Measurements from ENCODE around the gene CDC42EP2. TPM values are rescaled to one million over a fixed set of nuclear protein-coding genes. Genes with fewer than 3 reads are reported as not detected.
A peak's percentile ranks its signal among the peaks of the same experiment; 100 is the strongest.

CDC42EP2 gene
- total and polyA plus RNA-seq, 2 donors from 2014 or later, result 13.7 to 19.4 TPM

GRCh38 chr11:65295571-65296341 lies 18.9 kb upstream of the CDC42EP2 start:
- TF ChIP-seq, protein P1, sequence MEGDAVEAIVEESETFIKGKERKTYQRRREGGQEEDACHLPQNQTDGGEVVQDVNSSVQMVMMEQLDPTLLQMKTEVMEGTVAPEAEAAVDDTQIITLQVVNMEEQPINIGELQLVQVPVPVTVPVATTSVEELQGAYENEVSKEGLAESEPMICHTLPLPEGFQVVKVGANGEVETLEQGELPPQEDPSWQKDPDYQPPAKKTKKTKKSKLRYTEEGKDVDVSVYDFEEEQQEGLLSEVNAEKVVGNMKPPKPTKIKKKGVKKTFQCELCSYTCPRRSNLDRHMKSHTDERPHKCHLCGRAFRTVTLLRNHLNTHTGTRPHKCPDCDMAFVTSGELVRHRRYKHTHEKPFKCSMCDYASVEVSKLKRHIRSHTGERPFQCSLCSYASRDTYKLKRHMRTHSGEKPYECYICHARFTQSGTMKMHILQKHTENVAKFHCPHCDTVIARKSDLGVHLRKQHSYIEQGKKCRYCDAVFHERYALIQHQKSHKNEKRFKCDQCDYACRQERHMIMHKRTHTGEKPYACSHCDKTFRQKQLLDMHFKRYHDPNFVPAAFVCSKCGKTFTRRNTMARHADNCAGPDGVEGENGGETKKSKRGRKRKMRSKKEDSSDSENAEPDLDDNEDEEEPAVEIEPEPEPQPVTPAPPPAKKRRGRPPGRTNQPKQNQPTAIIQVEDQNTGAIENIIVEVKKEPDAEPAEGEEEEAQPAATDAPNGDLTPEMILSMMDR (IDR thresholded peaks at IDR 0.05; ENCODE audit: borderline replicate concordance, extremely low read depth, insufficient read depth), result no peak
- Histone ChIP-seq H3K27ac (ENCODE audit: low read depth in 2 of 2, low read length in 2 of 2) (peak overlapping the region; percentile 33 to 48), H3K27me3 (ENCODE audit: control insufficient read depth, insufficient read depth, low read length) (no peaks in the 10 kb centered on the region), H3K4me3 (ENCODE audit: low read length in 3 of 3) (no peak overlapping the region), H3K9me3 (ENCODE audit: control insufficient read depth in 2 of 3, insufficient read depth in 1 of 3, low read length in 3 of 3) (no peaks in the 10 kb centered on the region), H3K4me1 (ENCODE audit: control insufficient read depth in 2 of 3, insufficient read depth in 2 of 3, low read depth in 1 of 3, low read length in 3 of 3) (peaks cover 5 to 38% (median 7%) of the 10 kb centered on the region in 3 donors), H3K9ac (ENCODE audit: low read length in 3 of 3) (no peak overlapping the region), H3K36me3 (ENCODE audit: control insufficient read depth in 2 of 3, insufficient read depth in 3 of 3, low read length in 3 of 3) (peaks cover 0 to 3% (median 3%) of the 10 kb centered on the region in 3 donors)
- peak in 1 of 5 donors; percentile 33 for DNase-seq
- FAIRE-seq, result no peak
- intact Hi-C loops (cut with DNase I), result no loop called here

DNA sequence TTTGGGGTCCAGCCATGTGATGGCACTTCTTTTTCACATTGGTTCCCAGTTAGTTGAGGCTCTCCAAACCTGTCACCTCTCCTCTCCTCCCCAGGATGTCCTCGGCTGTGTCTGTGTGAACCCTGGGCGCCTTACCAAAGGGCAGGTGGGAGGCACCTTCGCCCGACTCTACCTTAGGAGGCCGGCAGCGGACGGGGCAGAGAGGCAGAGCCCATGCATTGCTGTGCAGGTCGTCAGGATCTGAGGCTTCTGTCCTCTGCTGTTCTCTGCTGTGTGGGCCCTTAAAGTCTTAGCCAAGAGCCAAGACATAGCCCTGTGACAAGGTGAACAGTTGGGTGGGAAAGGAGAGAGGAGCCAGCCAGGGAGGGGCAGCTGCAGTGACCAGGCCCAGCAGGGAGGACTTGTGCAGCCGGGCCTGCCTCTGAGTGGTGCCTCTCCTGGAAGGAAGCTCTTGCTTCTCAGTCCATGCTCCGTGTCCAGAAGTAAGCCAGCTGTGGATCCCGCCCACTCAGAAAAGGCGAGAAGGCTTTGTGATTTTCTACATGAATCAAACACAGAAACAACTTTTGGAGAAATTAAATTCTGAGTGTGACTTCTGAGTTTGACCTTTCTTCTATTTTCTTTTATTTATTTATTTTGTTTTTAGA lies 17.5 kb upstream of the CDC42EP2 start:
- H3K9ac ChIP-seq (ENCODE audit: low read length in 3 of 3), result no peak overlapping the region
- H3K27ac ChIP-seq (ENCODE audit: low read depth in 2 of 2, low read length in 2 of 2), result peak overlapping the region in 1 of 2 donors; percentile 47
- H3K27me3 ChIP-seq (ENCODE audit: control insufficient read depth, insufficient read depth, low read length), result no peaks in the 10 kb centered on the region
- H3K4me3 ChIP-seq (ENCODE audit: low read length in 3 of 3), result no peak overlapping the region
- H3K36me3 ChIP-seq (ENCODE audit: control insufficient read depth in 2 of 3, insufficient read depth in 3 of 3, low read length in 3 of 3), result peaks cover 0 to 3% (median 3%) of the 10 kb centered on the region in 3 donors
- TF ChIP-seq, protein P1 (IDR thresholded peaks at IDR 0.05; ENCODE audit: borderline replicate concordance, extremely low read depth, insufficient read depth), result no peak
- FAIRE-seq (no peak), DNase-seq (peak in 3 of 5 donors; percentile 47 to 84 (median 70))
- no peaks in the 10 kb centered on the region for H3K9me3 ChIP-seq (ENCODE audit: control insufficient read depth in 2 of 3, insufficient read depth in 1 of 3, low read length in 3 of 3)
- H3K4me1 ChIP-seq (ENCODE audit: control insufficient read depth in 2 of 3, insufficient read depth in 2 of 3, low read depth in 1 of 3, low read length in 3 of 3), result peaks cover 5 to 39% (median 7%) of the 10 kb centered on the region in 3 donors
- intact Hi-C loops (cut with DNase I), result no loop called here

DNA sequence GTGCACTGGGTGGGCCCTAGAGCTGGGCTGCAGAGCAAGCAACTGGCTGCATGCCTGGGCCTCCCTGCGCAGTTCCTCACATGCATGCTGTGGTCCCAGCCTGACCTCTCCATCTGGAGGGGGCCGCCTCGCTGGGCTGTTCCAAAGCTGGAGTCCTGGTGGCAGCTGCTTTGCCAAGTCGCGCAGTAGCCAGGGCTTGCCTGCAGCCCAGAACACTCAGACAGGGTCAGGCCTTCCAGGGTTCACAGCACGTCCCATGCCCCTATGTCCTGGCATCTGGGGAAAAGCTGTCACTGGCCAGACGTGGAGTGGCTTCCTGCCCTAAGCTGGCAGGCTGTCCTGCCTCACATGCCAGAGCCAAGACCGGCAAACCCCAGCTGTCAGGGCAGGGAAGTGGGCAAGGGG lies 16.5 kb upstream of the CDC42EP2 start:
- intact Hi-C loops (cut with DNase I), result no loop called here
- Histone ChIP-seq H3K27me3 (ENCODE audit: control insufficient read depth, insufficient read depth, low read length) (no peaks in the 10 kb centered on the region), H3K4me1 (ENCODE audit: control insufficient read depth in 2 of 3, insufficient read depth in 2 of 3, low read depth in 1 of 3, low read length in 3 of 3) (peaks cover 4 to 34% (median 5%) of the 10 kb centered on the region in 3 donors), H3K4me3 (ENCODE audit: low read length in 3 of 3) (no peak overlapping the region), H3K36me3 (ENCODE audit: control insufficient read depth in 2 of 3, insufficient read depth in 3 of 3, low read length in 3 of 3) (peaks cover 0 to 3% (median 3%) of the 10 kb centered on the region in 3 donors), H3K27ac (ENCODE audit: low read depth in 2 of 2, low read length in 2 of 2) (peak overlapping the region; percentile 67 to 68), H3K9ac (ENCODE audit: low read length in 3 of 3) (peak overlapping the region in 1 of 3 donors; percentile 26), H3K9me3 (ENCODE audit: control insufficient read depth in 2 of 3, insufficient read depth in 1 of 3, low read length in 3 of 3) (no peaks in the 10 kb centered on the region)
- peak in 4 of 5 donors; percentile 76 to 95 (median 84) for DNase-seq
- TF ChIP-seq, protein P1 (IDR thresholded peaks at IDR 0.05; ENCODE audit: borderline replicate concordance, extremely low read depth, insufficient read depth), result no peak
- no peak for FAIRE-seq
